ENCODE data around the gene HSPB6. TPM values are rescaled to one million over a fixed set of nuclear protein-coding genes. Genes with fewer than 3 reads are reported as not detected.

Gene HSPB6
- total and polyA plus RNA-seq, 12 donors: 21.1 to 932 (median 265) TPM

GRCh38 chr19:35715355-35715809, 41.4 kb downstream of the HSPB6 start:
- H3K27ac ChIP-seq: no peak overlapping the region
- peak overlapping the region in 1 of 4 donors; percentile 99 for H3K4me3 ChIP-seq
- 81 to 87% (median 82%) methylated on average over 6 to 7 of the region's 7 CpGs; no CpG with 5 or more reads in 1 of the 4 donors for WGBS, 4 donors
- H3K9me3 ChIP-seq (replicated peaks in 1 of 3): no peaks in the 10 kb centered on the region
- no peaks in the 10 kb centered on the region for H3K27me3 ChIP-seq
- DNase-seq: peak in 2 of 7 donors; percentile 8 to 25
- intact Hi-C loops (cut with DNase I): loop anchor here in 1 of 2 donors (10.0 kb wide), 1 partner anchor 171 kb away; the partner anchor contains the start of gene TMEM147
- TF ChIP-seq POLR2A (IDR thresholded peaks at IDR 0.05) (no peak), CTCF (IDR thresholded peaks at IDR 0.05) (no peak)
- peaks cover 21 to 26% of the 10 kb centered on the region in 2 donors for H3K4me1 ChIP-seq (replicated peaks in 1 of 2)
- H3K36me3 ChIP-seq (replicated peaks in 1 of 2): peaks cover 0 to 6% of the 10 kb centered on the region in 2 donors

- no peak for DNase-seq
- Histone ChIP-seq H3K36me3 (replicated peaks in 1 of 2) (peaks cover 0 to under 1% of the 10 kb centered on the region in 2 donors), H3K4me1 (replicated peaks in 1 of 2) (peaks cover 21% of the 10 kb centered on the region in 2 donors), H3K27ac (no peak overlapping the region), H3K27me3 (no peaks in the 10 kb centered on the region), H3K9me3 (replicated peaks in 1 of 3) (no peaks in the 10 kb centered on the region), H3K4me3 (no peak overlapping the region)
- TF ChIP-seq POLR2A (IDR thresholded peaks at IDR 0.05) (no peak), CTCF (IDR thresholded peaks at IDR 0.05) (no peak)
- intact Hi-C loops (cut with DNase I): loop anchor here in 1 of 2 donors (10.0 kb wide), 1 partner anchor 170 kb away; the partner anchor contains the start of gene TMEM147
- WGBS, 4 donors: 69 to 81% (median 78%) methylated on average over 10 to 14 of the region's 14 CpGs
These were observed 42.1 kb downstream of the HSPB6 start for GRCh38 chr19:35714601-35715354.

GRCh38 chr19:35713904-35714495, 42.8 kb downstream of the HSPB6 start:
- no peaks in the 10 kb centered on the region for H3K9me3 ChIP-seq (replicated peaks in 1 of 3)
- no peak overlapping the region for H3K4me3 ChIP-seq
- H3K27ac ChIP-seq: no peak overlapping the region
- DNase-seq: peak in 1 of 7 donors; percentile 5
- no peaks in the 10 kb centered on the region for H3K36me3 ChIP-seq (replicated peaks in 1 of 2)
- TF ChIP-seq POLR2A (IDR thresholded peaks at IDR 0.05) (no peak), CTCF (IDR thresholded peaks at IDR 0.05) (no peak)
- 78 to 83% (median 81%) methylated on average over 10 to 12 of the region's 12 CpGs for WGBS, 4 donors
- intact Hi-C loops (cut with DNase I): loop anchor here in 1 of 2 donors (10.0 kb wide), 1 partner anchor 169 kb away; the partner anchor contains the start of gene TMEM147
- H3K27me3 ChIP-seq: no peaks in the 10 kb centered on the region
- H3K4me1 ChIP-seq (replicated peaks in 1 of 2): peaks cover 14 to 15% of the 10 kb centered on the region in 2 donors

- Histone ChIP-seq H3K27ac (no peak overlapping the region), H3K9me3 (replicated peaks in 1 of 3) (no peaks in the 10 kb centered on the region), H3K4me3 (no peak overlapping the region), H3K36me3 (replicated peaks in 1 of 2) (no peaks in the 10 kb centered on the region), H3K4me1 (replicated peaks in 1 of 2) (peaks cover 10 to 11% of the 10 kb centered on the region in 2 donors), H3K27me3 (no peaks in the 10 kb centered on the region)
- intact Hi-C loops (cut with DNase I): loop anchor here in 1 of 2 donors (10.0 kb wide), 1 partner anchor 169 kb away; the partner anchor contains the start of gene TMEM147
- DNase-seq: no peak
- WGBS, 4 donors: 77 to 86% (median 84%) methylated on average over 2 of the region's 2 CpGs
- no peak for TF ChIP-seq CTCF (IDR thresholded peaks at IDR 0.05)
- no peak for TF ChIP-seq POLR2A (IDR thresholded peaks at IDR 0.05)
These were observed 43.4 kb downstream of the HSPB6 start for GRCh38 chr19:35713506-35713850.

All from adrenal gland (tissue), 12 donors.